Measurements from ENCODE around the gene PSME3IP1.
A peak's percentile ranks its signal among the peaks of the same experiment; 100 is the strongest.

The PSME3IP1 gene

DNA sequence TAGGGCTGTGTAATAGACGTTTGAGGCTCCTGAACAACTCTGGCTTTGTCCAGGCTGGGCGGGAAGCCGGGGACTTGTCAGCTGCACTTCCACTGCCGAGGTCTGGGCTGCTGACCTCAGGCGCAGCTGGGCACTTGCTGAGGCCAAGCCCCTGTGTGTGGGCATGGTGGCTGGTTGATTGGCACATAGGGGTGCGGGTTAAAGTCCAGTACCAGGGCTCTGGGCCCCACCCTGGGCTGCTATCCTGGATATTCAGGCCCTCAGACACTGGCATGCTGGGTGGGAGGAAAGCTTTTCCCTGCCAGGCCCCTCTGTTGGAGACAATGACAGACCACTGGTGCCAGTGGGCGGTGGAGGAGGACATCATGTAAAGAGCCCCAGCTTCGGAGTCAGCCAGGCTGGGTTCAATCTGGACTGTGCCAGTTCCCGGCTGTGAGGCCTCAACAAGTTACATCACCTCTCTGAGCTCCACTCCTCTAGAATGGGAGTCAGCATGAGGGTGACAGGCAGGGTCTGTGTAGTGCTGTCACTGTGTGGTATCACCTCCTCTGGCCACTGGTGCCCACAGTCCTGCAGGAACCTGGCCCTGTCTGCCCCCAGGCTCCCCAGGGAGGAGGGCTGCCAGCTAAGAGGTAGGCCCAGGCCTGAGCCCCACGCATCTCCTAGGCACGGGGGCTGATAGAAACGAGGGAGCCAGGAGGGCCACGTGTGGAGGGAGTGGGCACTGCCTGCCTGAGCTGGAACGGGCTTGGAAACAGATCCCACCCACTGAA lies 42.5 kb downstream of the PSME3IP1 start:
- DNase-seq: no peak

DNA sequence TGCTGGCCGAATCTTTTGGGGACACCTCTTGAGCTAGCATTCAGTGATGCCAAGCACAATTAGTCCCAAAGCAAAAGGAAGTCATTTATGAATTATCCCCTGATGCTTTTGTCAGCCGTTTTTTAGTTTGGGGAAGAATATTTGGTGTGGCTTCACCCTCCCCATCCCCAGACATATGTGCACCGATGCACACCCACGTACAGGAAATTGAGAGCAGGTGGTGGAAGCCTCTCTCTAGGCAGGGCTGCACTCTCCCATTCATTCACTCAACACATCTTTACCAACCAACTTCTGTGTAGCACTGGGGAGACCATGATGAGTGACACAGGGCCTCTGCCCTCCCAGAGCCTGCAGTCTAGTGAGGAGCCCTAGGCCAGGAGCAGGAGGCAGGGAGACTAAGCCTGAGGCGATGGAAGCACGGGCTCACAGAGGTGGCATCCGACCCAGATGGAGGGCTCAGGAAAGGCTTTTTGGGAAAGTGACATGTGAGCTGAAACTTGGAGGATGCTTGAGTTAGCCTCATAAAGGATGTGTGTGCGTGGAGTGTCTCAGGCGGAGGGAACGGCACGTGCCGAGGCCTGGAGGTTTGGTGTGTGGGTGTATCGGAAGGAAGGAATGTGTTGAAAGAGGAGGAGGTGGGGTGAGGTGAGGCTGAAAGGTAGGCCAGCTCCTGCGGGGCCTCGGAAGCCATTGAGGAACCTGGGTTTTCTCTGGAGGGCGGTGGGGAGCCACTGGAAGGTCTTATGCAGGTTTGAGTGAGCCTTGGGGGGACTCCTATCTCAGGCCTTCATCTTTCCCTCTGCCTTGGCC lies 43.8 kb downstream of the PSME3IP1 start:
- DNase-seq: no peak

DNA sequence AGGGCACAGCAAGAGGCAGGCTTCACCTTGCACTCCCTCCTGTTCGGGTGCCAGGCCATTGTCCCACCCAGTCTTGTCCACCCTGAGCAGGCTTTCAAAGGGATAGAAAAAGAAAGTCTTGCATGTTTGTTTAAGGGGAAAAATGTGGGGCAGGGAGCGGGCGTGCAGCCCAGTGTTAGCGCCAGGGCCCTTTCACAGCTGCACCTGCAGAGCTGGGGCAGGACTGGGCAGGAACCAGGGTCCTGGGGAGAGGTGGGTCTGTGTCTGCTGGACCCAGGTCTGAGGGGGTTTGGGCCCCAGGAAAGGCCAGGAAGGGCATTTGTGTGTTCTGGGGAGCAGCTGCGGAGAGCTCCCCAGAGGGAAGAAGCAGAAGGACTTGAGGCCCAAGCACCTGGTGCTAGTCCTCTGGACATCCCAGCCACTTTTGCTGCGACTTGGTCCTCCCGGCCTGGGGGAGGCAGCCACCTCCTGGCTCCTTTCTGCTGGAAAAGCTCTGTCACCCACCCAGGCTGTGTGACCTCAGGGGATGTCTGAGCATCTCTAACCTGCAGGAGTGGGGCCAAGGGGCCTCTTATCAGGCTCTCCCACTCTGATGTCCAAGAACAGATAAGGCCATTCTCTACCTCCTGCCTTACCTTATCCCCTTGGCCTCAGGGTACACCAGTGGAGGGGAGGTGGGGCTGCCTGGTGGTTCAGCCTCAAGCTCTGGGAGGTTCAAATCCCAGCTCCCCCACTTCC lies 44.7 kb downstream of the PSME3IP1 start:
- DNase-seq: no peak

DNA sequence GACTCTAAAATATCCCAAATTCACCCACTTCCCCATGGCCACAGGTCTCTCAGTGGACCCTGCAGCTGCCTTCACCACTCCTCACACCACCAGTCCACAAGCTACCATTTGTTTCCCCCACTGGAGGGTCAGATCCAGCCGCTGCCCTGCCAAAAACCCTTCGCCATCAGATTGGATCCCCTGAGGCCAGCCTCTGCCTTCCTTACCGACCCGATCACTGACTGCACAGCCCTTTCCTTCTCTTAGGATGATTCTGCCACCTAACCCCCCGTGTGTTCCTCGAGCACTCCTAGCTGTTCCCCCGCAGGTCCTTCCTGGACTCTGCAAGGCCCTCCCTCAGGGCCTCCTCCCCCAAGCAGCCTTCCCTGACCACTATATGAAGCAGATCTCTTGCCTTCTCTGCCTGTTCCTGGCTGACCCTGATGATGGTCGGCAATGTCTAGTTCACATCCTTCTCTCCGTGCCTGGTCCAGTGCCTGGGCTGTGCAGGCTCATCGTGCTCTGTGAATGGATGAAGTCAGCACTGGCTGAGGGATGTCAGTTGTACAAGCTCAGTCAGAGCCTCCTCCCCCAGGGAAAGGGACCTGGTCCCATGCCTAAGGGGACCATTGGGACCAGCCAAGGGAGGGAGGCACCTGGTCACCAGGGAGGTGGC lies 47.4 kb downstream of the PSME3IP1 start:
- DNase-seq: no peak

DNA sequence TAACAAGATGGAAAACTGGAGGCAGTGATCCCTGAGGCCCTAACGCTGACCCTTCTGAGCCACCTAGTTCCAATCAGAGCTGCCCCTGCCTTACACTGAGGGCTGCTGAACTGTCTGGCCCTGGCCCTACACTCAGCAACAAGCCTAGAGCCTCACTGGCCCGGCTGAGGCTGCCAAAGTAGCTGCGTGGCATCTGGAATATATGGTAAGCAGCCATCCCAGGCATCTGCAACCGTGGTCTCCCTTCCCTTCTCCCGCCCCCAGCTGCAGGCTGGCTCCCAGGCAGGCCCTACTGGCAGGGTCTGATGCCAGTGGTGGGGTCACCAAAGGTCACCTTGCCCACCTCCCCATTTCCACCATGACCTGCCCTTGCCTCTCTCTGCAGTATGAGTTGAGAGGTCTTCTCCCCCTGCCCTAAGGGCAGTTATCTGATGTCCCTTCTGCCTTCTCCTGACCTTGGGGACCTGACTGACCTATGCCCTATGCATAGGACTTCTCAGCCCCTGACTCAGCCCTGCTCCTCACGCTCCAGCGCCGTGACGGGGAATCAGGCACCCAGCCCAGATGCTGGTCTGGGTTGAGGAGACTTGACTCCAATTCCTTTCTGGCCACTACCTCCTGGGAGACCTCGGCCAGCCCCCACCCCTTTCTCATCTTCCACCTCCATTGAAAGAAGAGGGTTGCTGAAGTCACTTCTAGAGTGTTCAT lies 48.1 kb downstream of the PSME3IP1 start:
- no peak for DNase-seq

DNA sequence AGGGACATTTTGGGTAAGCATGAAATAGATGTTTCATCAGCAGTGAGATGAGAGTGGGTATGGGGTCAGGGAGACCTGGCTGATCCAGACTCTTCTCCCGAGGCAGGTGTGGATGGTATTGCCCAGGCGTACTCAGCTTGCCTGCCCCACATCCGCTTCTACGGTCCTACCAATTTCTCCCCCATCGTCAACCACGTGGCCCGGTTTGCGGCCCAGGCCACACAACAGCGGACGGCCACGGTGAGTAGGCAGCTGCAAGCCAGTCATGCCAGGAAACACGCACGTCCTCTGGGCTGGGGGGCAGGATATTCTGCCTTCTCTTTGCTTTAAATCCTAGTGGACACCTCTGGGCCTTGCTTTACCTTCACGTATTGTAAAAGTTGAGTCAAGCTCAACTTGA lies 48.8 kb downstream of the PSME3IP1 start:
- no peak for DNase-seq

DNA sequence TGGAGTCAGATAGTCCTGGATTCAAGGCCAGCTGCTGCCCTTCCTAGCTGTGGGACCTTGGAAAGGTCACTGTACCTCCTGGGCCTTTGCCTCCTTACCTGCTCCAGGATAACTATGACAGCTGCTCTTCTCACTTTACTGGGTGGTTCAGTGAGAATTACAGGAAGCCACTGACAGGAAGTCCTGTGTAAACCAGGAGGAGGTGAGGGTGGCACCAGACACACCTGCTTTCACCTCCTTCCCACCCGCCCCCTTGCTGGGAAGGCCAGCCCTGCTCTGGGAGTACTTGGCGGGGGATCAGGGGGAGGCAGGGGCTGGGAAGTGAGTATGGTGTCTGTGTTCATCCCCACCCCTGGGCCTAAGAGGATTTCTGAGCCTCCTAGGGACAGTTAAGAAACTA lies 50.9 kb downstream of the PSME3IP1 start:
- DNase-seq: peak; percentile 59

DNA sequence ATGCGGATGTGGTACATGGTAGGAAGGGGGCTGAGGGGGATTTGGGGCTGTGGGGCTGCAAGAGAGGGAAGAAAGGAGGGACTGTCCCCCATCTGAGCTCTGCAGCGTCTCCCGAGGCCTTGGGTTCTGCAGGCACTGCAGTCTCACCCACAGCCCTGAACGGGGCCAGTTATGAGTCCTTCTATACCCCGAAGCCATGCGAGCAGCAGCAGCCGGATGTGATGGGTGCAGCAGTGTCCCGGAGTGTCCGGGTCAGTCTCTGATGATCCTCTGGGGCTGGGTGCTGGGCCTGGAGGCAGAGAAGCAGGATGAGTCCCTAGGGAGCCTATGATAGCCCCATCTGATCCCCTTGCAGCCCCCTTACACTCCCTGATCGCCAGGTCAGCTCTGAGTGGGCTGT lies 52.0 kb downstream of the PSME3IP1 start:
- DNase-seq: no peak

DNA sequence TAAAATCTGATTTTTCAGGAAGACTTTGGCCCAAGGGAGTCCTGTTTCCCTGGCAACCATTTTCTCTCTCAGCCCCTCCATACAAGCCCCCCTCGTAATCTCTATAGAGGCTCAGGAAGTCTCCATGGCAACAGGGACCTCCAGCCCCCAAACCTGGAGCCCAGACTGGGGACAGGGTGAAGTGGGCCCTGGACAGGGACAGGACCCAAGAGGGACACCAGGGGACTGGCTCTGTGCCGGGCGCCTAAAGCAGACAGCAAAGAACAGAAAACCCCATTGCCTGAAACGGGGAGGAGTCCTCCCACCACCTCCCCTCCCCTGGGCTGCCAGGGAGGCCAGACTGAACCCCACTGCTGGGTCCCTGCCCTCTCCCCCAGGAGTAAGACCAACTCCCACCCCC lies 52.8 kb downstream of the PSME3IP1 start:
- DNase-seq: no peak

DNA sequence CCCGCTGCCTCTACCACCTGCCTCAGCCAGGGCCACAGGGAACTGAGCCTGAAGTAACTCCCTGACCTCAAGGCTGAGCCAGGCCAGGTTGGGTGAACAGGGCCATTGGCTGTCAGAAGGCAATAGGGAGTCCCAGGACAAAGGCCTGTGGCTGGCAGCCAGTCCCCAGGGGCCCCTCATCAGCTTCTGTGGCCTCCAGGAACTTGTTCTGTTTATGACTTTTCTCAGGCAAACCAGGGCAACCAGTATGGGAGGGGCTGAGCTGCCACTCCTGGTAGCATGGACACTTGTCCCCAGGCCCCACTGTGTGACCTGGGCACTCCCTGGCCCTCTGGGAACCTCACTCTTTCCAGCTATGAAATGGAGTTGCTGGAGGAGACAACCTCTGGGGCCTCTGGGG lies 53.4 kb downstream of the PSME3IP1 start:
- no peak for DNase-seq

DNA sequence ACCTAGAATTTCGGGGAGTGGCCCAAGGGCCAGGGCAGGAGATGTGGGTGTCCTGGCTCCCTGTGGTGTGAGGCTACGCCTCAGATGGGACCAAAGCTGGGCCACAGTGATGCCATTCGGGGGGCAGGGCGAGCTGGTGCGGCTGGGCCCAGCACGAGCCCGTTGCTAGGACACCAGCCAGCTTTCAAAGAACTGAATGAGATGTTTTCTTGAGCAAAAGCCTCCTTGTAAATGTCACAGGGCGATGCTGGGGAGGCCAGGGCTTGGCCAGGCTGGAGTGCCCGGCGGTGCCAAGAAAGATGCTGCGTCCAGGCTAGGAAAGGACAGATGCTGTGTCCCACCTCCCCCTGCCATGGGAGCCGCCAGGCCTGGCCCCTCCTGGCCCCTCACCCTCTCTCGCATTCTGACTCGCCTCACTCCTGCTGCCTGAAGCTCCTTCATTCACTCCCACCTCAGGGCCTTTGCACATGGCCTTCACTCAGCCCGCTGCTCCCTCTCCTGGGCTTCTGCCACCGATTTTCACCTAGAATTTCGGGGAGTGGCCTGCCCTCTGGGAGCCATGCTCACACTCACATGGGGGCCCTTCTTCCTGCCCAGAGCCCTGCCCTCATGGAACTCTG lies 54.4 kb downstream of the PSME3IP1 start:
- DNase-seq: no peak

DNA sequence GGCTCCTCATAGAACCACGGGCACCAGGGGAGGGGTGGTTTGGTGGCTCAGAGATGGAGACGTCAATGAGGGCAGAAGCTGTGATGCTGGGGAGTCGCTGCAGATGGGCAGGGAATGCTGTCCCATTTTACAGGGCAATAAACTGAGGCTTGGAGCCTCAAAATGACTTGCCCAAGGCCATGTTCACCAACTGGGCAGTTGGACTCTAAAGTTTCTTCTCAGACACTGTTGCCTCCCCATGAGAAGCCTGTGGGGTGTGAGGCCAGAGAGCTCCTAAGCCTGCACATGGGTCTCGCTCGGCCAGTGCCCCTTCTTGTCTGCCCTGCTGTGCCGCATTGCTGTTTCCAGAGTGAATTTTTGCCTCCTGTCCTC lies 54.9 kb downstream of the PSME3IP1 start:
- DNase-seq: no peak

DNA sequence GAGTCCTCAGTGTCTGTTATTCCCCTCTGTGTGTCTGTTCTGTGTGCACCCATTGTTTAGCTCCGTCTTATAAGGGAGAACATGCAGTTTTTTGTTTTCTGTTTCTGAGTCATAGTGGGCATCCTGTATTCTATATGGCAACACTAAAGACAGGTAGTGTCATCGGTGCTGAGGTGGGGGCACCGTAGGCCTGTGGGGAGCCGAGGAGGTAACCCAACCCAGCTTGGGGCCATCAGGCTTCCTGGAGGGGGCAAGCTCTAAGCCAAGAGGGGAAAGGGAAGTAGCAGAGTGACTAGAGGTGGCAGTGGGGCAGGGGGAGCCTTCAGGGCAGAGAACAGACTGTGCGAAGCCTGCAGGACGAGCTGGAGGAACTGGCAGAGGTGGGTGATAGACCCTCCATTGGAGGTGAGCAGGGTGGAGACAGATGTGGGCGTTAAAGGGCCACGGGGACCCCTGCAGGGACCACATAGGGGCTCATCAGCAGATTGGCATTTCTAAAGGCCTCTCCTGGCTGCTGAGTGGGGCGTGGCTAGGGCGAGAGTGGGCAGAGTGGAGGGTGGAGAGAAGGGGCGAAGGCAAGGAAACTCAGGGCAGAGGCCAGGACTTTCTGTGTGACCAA lies 57.0 kb downstream of the PSME3IP1 start:
- DNase-seq: peak; percentile 52

DNA sequence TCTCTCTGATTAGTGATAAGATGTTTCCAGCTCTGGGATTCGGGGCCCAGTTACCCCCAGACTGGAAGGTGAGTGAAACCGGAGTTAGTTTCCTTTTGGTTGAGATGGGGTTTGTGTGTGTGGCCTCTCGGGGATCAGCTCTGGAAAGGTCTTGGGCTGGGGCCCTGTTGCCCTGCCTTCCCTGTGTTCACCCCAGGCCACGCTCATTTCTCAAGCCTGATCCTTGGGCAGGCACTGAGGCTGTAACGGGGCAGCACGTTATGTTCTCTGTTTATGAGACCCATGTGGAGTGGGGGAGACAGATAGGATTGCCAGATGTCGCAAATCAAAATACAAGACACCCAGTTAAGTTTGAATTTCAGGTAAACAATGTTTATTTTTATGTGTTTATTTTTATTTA lies 58.0 kb downstream of the PSME3IP1 start:
- DNase-seq: no peak

DNA sequence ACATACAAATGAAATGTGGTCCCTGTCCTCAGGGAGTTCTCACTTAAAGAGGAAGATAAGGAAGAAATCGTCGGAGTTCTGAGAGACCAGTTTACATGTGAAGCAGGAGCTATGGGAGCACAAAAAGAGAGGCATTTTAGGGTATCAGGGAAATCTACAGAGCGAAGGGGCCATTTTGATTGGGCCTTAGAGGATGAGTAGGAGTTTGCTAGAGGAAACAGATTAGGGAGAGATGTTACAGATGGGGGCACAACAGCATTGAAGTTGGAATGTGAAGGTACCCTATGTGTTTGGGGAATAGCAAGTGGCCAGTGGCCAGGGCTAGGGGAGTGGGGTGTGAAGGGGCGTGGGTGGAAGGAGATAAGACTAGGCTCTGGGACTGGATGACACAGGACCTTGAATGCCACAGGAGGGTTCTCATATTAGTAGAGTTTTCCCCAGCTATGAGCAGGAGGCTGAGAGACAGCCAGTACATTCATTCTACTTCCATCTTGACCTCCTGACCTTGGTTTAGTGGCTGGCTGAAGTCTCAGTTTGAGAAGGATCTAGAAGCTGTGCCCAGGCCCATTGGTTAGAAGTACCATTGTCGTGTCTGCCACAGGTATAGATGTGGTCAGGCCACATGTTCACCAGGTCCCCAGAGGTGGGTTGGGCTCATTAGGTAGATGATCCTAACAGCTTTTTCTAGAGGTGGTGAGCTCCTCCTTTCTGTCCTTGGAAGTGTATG lies 58.6 kb downstream of the PSME3IP1 start:
- no peak for DNase-seq

DNA sequence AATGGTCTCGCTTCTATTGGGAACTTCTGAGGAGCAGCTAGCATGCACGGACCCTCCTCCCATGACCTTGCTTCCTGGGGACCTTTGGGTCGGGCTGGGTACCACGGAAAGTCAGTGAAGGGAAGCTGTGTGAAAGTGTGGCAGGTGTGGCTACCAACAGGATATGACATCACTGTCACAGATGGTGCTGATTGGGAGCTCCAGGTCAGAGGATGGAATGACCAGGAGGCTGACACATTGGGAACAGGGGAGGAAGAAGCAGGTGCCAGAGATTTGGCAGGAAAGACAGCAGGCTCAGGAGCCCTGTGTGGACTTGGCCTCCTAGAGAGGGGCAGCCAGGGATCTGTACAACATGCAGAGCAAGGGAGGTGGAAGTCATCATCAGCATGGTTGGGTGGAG lies 59.4 kb downstream of the PSME3IP1 start:
- no peak for DNase-seq

DNA sequence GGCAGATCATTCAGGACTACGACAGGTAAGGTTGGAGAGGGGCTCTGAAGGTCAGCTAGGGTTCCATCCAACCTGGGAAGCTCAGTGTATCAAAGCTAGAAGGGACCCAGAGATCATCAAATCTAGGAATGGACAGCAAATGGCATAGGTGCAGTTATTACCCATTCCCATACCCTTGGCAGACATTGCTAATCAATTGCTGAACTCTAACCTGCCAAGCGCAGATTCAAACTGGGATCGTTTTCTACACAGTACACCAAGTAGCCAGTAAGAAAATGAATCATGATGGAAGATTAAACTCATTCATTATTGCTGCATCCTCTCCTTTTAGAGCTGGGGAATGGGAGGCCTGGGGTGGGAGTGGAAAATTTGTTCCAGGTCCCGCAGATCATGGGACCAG lies 59.9 kb downstream of the PSME3IP1 start:
- no peak for DNase-seq

DNA sequence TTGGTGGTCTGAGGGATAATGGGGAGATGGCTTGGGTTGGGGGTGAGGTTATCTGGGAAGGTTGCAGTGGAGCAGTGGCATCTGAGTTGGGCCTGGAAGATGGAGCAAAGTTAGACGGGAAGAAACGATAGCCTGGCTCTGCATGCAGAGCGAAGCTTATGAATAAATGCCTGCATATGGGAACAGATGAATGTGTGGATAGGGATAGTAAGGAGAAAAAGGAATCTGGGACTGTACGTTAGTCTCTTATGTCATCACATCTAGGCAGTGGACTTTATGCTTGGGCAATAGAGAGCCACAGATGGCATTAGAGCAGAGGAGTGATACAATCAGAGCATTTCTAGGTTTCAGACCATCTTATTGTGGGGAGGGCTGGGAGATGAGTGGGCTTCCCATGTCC lies 60.5 kb downstream of the PSME3IP1 start:
- DNase-seq: no peak

DNA sequence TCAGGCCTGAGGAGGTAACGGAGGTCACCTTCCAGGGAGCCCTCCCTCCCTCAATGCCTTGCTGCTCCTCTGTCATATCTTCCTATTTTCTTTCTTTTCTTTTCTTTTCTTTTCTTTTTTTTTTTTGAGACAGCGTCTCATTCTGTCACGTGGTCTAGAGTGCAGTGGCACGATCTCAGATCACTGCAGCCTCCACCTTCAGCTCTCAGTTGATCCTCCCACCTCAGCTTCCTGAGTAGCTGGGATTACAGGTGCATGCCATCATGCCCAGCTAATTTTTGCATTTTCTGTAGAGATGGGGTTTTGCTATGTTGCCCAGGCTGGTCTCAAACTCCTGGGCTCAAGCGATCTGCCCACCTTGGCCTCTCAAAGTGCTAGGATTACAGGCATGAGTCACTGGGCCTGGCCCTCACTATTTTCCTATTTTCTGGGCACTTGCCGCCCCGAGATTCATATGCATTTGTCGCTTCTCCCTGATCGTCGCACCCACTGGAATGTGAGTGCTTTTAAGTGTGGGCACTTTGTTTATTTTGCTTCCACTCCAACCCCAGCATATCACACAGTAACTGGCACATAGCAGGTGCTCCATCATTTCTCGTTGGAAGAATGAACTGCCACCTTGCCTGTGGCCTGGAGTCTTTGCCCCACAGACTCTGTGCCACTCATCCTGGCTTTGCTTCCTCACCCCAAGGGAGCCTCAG lies 61.7 kb downstream of the PSME3IP1 start:
- no peak for DNase-seq
